ENCODE data around the gene ZFPM1. TPM values are rescaled to one million over a fixed set of nuclear protein-coding genes. Genes with fewer than 3 reads are reported as not detected.

Gene ZFPM1
- total and polyA plus RNA-seq, 4 donors = 0.19 to 12.8 (median 5.3) TPM

DNA sequence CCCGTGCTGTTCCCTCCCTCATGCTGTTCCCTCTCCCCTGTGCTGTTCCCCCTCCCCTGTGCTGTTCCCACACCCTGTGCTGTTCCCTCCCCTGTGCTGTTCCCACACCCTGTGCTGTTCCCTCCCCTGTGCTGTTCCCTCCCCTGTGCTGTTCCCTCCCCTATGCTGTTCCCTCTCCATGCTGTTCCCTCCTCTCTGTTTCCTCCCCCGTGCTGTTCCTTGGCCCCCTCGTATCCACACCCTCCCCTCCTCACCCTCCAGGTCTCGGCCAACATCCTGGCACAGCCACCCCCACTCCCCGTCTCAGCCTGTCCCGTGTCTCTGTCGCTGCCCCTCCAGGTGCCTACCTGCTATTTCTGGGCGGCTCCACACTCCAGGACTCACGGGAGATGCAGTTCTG, 68.6 kb downstream of the ZFPM1 start:
- 92% methylated on average over 9 of the region's 9 CpGs for WGBS
- H3K36me3 ChIP-seq (ENCODE audit: control insufficient read depth in 4 of 4, insufficient read depth in 3 of 4, low read depth in 1 of 4, low read length in 3 of 4) = peaks cover 0 to 3% (median 1%) of the 10 kb centered on the region in 4 donors
- TF ChIP-seq TAF1 (conservative IDR thresholded peaks at IDR 0.05) (no peak), HNF4G (IDR thresholded peaks at IDR 0.05) (no peak), JUND (IDR thresholded peaks at IDR 0.05) (no peak), NR2F2 (IDR thresholded peaks at IDR 0.05) (no peak), RAD21 (IDR thresholded peaks at IDR 0.05) (no peak), GABPA (IDR thresholded peaks at IDR 0.05 in 1 of 2, conservative IDR thresholded peaks at IDR 0.05 in 1 of 2) (no peak), FOXA1 (IDR thresholded peaks at IDR 0.05) (no peak), EGR1 (IDR thresholded peaks at IDR 0.05; ENCODE audit: low read depth in 2 of 2) (no peak), FOXA2 (IDR thresholded peaks at IDR 0.05) (no peak), HNF4A (conservative IDR thresholded peaks at IDR 0.05) (no peak), YY1 (IDR thresholded peaks at IDR 0.05) (no peak), RXRA (IDR thresholded peaks at IDR 0.05) (no peak), SP1 (IDR thresholded peaks at IDR 0.05) (no peak)
- TF ChIP-seq, protein P1, sequence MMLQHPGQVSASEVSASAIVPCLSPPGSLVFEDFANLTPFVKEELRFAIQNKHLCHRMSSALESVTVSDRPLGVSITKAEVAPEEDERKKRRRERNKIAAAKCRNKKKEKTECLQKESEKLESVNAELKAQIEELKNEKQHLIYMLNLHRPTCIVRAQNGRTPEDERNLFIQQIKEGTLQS (IDR thresholded peaks at IDR 0.05) = no peak
- TF ChIP-seq, protein P2, sequence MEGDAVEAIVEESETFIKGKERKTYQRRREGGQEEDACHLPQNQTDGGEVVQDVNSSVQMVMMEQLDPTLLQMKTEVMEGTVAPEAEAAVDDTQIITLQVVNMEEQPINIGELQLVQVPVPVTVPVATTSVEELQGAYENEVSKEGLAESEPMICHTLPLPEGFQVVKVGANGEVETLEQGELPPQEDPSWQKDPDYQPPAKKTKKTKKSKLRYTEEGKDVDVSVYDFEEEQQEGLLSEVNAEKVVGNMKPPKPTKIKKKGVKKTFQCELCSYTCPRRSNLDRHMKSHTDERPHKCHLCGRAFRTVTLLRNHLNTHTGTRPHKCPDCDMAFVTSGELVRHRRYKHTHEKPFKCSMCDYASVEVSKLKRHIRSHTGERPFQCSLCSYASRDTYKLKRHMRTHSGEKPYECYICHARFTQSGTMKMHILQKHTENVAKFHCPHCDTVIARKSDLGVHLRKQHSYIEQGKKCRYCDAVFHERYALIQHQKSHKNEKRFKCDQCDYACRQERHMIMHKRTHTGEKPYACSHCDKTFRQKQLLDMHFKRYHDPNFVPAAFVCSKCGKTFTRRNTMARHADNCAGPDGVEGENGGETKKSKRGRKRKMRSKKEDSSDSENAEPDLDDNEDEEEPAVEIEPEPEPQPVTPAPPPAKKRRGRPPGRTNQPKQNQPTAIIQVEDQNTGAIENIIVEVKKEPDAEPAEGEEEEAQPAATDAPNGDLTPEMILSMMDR (IDR thresholded peaks at IDR 0.05; ENCODE audit: low read depth, low read length, missing input control) = no peak
- TF ChIP-seq, protein P3, sequence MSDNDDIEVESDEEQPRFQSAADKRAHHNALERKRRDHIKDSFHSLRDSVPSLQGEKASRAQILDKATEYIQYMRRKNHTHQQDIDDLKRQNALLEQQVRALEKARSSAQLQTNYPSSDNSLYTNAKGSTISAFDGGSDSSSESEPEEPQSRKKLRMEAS (IDR thresholded peaks at IDR 0.05) = no peak
- TF ChIP-seq, protein P4, sequence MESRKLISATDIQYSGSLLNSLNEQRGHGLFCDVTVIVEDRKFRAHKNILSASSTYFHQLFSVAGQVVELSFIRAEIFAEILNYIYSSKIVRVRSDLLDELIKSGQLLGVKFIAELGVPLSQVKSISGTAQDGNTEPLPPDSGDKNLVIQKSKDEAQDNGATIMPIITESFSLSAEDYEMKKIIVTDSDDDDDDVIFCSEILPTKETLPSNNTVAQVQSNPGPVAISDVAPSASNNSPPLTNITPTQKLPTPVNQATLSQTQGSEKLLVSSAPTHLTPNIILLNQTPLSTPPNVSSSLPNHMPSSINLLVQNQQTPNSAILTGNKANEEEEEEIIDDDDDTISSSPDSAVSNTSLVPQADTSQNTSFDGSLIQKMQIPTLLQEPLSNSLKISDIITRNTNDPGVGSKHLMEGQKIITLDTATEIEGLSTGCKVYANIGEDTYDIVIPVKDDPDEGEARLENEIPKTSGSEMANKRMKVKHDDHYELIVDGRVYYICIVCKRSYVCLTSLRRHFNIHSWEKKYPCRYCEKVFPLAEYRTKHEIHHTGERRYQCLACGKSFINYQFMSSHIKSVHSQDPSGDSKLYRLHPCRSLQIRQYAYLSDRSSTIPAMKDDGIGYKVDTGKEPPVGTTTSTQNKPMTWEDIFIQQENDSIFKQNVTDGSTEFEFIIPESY (IDR thresholded peaks at IDR 0.05) = no peak
- TF ChIP-seq, protein P5, sequence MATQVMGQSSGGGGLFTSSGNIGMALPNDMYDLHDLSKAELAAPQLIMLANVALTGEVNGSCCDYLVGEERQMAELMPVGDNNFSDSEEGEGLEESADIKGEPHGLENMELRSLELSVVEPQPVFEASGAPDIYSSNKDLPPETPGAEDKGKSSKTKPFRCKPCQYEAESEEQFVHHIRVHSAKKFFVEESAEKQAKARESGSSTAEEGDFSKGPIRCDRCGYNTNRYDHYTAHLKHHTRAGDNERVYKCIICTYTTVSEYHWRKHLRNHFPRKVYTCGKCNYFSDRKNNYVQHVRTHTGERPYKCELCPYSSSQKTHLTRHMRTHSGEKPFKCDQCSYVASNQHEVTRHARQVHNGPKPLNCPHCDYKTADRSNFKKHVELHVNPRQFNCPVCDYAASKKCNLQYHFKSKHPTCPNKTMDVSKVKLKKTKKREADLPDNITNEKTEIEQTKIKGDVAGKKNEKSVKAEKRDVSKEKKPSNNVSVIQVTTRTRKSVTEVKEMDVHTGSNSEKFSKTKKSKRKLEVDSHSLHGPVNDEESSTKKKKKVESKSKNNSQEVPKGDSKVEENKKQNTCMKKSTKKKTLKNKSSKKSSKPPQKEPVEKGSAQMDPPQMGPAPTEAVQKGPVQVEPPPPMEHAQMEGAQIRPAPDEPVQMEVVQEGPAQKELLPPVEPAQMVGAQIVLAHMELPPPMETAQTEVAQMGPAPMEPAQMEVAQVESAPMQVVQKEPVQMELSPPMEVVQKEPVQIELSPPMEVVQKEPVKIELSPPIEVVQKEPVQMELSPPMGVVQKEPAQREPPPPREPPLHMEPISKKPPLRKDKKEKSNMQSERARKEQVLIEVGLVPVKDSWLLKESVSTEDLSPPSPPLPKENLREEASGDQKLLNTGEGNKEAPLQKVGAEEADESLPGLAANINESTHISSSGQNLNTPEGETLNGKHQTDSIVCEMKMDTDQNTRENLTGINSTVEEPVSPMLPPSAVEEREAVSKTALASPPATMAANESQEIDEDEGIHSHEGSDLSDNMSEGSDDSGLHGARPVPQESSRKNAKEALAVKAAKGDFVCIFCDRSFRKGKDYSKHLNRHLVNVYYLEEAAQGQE (IDR thresholded peaks at IDR 0.05) = no peak
- H3K9ac ChIP-seq (ENCODE audit: low read depth in 1 of 2, low read length in 2 of 2) = no peak overlapping the region
- no peaks in the 10 kb centered on the region for H3K27me3 ChIP-seq (ENCODE audit: control insufficient read depth in 4 of 4, insufficient read depth in 4 of 4, low read length in 3 of 4)
- peaks cover 7 to 26% (median 11%) of the 10 kb centered on the region in 4 donors for H3K4me1 ChIP-seq (ENCODE audit: control insufficient read depth in 4 of 4, insufficient read depth in 4 of 4, low read length in 3 of 4)
- H3K9me3 ChIP-seq (ENCODE audit: control insufficient read depth in 4 of 4, low read length in 3 of 4) = no peaks in the 10 kb centered on the region
- no peak overlapping the region for H3K4me3 ChIP-seq (ENCODE audit: low read depth in 1 of 3, low read length in 3 of 3)
- no peak overlapping the region for H3K27ac ChIP-seq (ENCODE audit: low read depth in 1 of 2, low read length in 2 of 2)
- DNase-seq (ENCODE audit: low spot score) = no peak

All from liver (tissue), 9 donors.